ENCODE measurements around the gene CD44. TPM values are rescaled to one million over a fixed set of nuclear protein-coding genes. Genes with fewer than 3 reads are reported as not detected.

Gene CD44
- total RNA-seq, 1 donor from 2014 or later, result 14.0 TPM

DNA sequence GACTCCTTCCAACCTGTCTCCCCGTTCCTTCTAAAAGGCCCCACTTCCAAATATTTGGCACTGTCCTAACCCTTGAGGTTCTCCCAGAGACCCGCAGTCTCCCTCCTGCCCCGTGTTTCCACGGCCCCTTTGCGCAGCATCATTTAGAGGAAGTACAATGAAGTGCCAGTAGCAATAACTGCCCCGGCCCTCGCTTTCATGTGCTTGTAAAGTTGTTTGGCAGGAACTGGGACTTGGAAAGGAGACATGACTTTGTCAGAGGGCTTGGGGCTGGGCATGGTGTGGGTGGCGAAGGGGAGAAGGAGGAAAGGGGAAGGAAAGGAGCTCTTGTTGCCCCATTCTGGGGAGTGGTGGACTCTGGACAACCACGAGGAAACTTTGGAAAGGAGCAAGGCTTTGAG is 2.6 kb downstream of the CD44 start:
- DNase-seq, result peak; percentile 39
- TF ChIP-seq, protein P1, sequence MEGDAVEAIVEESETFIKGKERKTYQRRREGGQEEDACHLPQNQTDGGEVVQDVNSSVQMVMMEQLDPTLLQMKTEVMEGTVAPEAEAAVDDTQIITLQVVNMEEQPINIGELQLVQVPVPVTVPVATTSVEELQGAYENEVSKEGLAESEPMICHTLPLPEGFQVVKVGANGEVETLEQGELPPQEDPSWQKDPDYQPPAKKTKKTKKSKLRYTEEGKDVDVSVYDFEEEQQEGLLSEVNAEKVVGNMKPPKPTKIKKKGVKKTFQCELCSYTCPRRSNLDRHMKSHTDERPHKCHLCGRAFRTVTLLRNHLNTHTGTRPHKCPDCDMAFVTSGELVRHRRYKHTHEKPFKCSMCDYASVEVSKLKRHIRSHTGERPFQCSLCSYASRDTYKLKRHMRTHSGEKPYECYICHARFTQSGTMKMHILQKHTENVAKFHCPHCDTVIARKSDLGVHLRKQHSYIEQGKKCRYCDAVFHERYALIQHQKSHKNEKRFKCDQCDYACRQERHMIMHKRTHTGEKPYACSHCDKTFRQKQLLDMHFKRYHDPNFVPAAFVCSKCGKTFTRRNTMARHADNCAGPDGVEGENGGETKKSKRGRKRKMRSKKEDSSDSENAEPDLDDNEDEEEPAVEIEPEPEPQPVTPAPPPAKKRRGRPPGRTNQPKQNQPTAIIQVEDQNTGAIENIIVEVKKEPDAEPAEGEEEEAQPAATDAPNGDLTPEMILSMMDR (IDR thresholded peaks at IDR 0.05; ENCODE audit: borderline replicate concordance), result no peak
- H3K27ac ChIP-seq (replicated peaks), result peak overlapping the region; percentile 19
- no peaks in the 10 kb centered on the region for H3K9me3 ChIP-seq (replicated peaks)
- peaks cover 18% of the 10 kb centered on the region for H3K27me3 ChIP-seq (ENCODE audit: low read depth)
- peak overlapping the region; percentile 78 for H3K4me3 ChIP-seq
- intact Hi-C loops (cut with micrococcal nuclease), result no loop called here
- H3K36me3 ChIP-seq, result no peaks in the 10 kb centered on the region
- peaks cover 35% of the 10 kb centered on the region for H3K4me1 ChIP-seq

DNA sequence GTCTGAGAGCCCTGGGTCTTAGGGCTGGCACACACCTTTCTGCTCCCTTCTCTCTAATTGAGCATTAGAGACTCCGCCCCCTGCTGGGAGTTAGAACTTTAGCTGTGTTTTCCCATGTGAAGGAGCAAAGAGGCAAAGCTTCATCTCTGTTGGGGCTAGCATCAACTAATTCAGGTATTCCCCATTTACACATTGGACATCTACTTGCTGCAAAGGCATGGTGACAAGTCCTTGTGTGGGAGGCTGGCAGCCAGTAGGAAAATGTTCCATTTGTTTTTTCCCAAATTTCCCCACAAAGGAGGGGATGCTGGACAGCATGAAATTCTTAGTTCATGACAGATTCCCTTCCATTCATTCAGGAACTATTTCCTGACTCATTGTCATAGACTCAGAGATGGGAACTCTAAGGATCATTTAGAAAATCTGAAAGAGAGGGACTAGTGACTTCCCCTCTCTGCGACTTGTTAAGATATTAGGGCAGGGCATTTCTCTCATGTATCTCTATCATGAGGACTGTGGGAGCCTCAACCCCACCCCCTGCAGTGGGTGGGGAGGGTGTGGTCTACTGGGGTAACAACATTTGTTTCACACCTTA is 3.6 kb downstream of the CD44 start:
- no peak overlapping the region for H3K27ac ChIP-seq (replicated peaks)
- intact Hi-C loops (cut with micrococcal nuclease), result no loop called here
- H3K27me3 ChIP-seq (ENCODE audit: low read depth), result peaks cover 17% of the 10 kb centered on the region
- no peaks in the 10 kb centered on the region for H3K36me3 ChIP-seq
- no peak overlapping the region for H3K4me3 ChIP-seq
- no peak for DNase-seq
- TF ChIP-seq, protein P1 (IDR thresholded peaks at IDR 0.05; ENCODE audit: borderline replicate concordance), result no peak
- no peaks in the 10 kb centered on the region for H3K9me3 ChIP-seq (replicated peaks)
- peaks cover 35% of the 10 kb centered on the region for H3K4me1 ChIP-seq

DNA sequence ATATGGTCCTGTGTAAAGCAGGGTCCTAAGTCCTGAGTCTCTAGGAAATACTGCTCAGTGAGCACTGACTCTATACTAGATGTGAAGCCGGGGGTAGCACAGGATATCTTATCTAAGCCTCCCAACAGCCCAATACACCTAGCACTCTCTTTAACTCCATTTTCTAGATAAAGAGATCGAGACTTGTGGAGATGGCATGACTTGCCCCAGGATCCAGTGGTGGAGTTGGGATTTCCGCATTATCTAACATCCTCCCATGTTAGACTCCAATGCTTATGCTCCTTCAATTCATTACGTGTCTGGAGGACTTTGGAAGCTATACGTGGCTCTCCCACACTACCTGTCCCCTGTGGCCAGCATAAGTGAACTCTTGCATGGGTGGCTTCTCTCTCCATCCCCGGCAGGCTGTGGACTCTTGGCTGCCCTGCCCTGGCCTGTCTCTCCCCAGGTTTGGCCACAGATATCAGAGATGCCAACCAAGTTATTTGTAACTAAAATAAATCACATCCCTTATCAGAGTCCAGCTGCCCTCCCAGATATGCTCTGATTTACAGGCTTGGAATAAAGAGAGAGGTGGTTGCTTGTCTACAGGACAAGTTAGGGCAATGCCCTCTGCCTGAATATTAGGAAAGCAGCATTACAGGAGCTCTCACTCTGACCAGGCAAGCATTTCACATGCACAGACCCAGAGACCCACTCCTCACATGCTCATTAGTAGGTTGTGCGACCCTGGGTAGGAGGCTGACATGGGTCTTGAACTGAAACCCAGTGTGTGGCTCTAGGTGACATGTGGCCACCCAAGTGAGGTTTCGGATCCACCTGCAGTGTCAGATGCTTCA is 4.5 kb downstream of the CD44 start:
- Histone ChIP-seq H3K36me3 (no peaks in the 10 kb centered on the region), H3K27ac (replicated peaks) (no peak overlapping the region), H3K4me1 (peaks cover 33% of the 10 kb centered on the region), H3K27me3 (ENCODE audit: low read depth) (peaks cover 8% of the 10 kb centered on the region), H3K9me3 (replicated peaks) (no peaks in the 10 kb centered on the region), H3K4me3 (no peak overlapping the region)
- TF ChIP-seq, protein P1 (IDR thresholded peaks at IDR 0.05; ENCODE audit: borderline replicate concordance), result no peak
- intact Hi-C loops (cut with micrococcal nuclease), result no loop called here
- DNase-seq, result no peak

DNA sequence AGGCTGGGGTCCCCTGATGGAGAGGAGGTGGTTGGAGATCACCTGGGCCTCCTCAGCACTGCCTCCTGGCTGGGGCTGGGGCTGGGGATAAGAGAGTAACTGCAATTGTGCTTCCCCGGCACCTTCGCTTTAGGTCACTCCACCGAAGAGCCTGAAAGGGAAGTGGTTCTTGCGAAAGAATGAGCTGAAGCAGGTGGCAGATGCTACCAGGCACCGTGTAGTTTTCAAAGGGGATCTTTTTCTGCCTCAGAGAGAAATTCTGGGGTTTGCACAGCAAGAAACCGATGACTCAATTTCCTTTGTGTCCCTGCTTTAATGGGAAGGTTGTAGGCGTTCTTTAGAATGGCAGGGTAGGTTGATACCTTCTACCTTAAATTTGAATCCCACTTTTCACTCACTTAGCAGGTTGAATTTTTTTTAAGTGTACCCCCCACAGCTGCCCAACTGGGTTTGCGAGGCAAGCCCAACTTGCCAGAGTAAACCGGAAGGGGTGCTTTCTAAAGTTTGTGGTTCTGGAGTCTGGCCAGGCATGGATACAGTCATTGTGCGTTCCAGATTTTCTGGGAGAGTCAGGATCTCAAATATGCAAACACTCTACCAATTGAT is 5.3 kb downstream of the CD44 start:
- intact Hi-C loops (cut with micrococcal nuclease), result no loop called here
- H3K27me3 ChIP-seq (ENCODE audit: low read depth), result peaks cover under 1% of the 10 kb centered on the region
- H3K36me3 ChIP-seq, result no peaks in the 10 kb centered on the region
- H3K27ac ChIP-seq (replicated peaks), result no peak overlapping the region
- no peaks in the 10 kb centered on the region for H3K9me3 ChIP-seq (replicated peaks)
- H3K4me1 ChIP-seq, result peaks cover 26% of the 10 kb centered on the region
- TF ChIP-seq, protein P1 (IDR thresholded peaks at IDR 0.05; ENCODE audit: borderline replicate concordance), result no peak
- DNase-seq, result no peak
- no peak overlapping the region for H3K4me3 ChIP-seq

DNA sequence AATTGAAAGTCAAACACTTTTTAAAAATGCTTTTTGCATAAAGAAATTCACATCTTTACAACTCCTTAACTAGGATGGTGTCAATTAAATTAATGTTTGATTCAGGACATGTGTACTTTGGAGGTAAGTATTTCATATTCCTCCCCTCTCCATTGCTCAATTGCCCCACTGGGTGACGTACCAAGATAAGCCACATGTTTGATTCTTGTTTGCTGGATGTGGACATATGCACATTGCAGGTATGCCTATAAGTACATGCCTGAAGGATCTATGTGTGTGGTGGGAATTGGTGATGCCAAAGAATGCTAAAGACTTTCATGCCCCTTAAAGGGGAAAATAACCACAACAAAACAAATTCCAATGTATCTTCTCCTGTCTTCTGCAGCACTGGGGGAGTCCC is 5.8 kb downstream of the CD44 start:
- TF ChIP-seq, protein P1 (IDR thresholded peaks at IDR 0.05; ENCODE audit: borderline replicate concordance), result no peak
- Histone ChIP-seq H3K27ac (replicated peaks) (no peak overlapping the region), H3K9me3 (replicated peaks) (no peaks in the 10 kb centered on the region), H3K4me3 (no peak overlapping the region), H3K4me1 (peaks cover 20% of the 10 kb centered on the region), H3K27me3 (ENCODE audit: low read depth) (no peaks in the 10 kb centered on the region), H3K36me3 (no peaks in the 10 kb centered on the region)
- no peak for DNase-seq
- intact Hi-C loops (cut with micrococcal nuclease), result no loop called here
